Nephron progenitor cell (in vitro differentiated cells): ENCODE data around the gene COQ9.

ENCODE experiments used
- DNase-seq: peaks from one replicate; pipeline ENCODE4 v3.0.0; 2021
- H3K27ac Mint-ChIP-seq: 2 replicates; pipeline ENCODE4 v1.8.0; 2021; ENCODE audit warnings: mild to moderate bottlenecking, moderate library complexity, mixed read lengths
- H3K27me3 Mint-ChIP-seq: 2 replicates; pipeline ENCODE4 v1.8.0; 2021; ENCODE audit warnings: mild to moderate bottlenecking, low read depth, mixed read lengths; ENCODE audit not compliant: poor library complexity
- H3K36me3 Mint-ChIP-seq: 2 replicates; pipeline ENCODE4 v1.8.0; 2021; ENCODE audit warnings: low read depth, mixed read lengths
- H3K4me1 Mint-ChIP-seq: 2 replicates; pipeline ENCODE4 v1.8.0; 2021; ENCODE audit warnings: mixed read lengths
- H3K4me3 Mint-ChIP-seq: 2 replicates; pipeline ENCODE4 v1.8.0; 2021; ENCODE audit warnings: mild to moderate bottlenecking, moderate library complexity, mixed read lengths
- H3K9me3 Mint-ChIP-seq: 2 replicates; pipeline ENCODE4 v1.8.0; 2021; ENCODE audit warnings: mild to moderate bottlenecking, moderate library complexity, mixed read lengths
- TF ChIP-seq, protein P1 (sequence below): fragments of 200-600 bp; sonication (generic); IDR thresholded peaks from 2 replicates; pipeline ENCODE4 v1.5.0; 2021; ENCODE audit warnings: antibody characterized with exemption

COQ9 gene

DNA sequence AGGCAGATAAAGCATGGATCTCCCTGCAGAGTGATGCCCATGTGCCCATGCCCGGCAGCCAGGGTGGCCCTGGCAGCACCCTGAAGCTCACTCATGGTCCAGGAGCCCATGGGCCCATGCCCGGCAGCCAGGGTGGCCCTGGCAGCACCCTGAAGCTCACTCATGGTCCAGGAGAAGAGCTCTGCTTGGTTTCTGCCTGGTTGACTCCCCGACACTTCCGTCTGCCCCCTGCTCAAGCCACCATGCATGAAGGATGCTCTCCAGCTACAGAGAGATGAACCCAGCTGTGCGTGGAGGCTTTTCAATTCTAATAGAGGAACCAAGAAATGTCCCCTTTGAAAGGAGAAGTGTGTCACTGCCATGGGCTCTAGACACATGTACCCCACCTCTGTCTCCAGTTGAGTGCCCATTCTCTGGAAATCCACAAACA lies 34.0 kb upstream of the COQ9 start:
- no peak for DNase-seq
- Mint-ChIP-seq H3K27me3 (peaks cover 17% of the 10 kb centered on the region), H3K4me1 (peaks cover 52% of the 10 kb centered on the region), H3K36me3 (no peaks in the 10 kb centered on the region), H3K27ac (no peak overlapping the region), H3K9me3 (no peaks in the 10 kb centered on the region), H3K4me3 (no peak overlapping the region)
- TF ChIP-seq, protein P1, sequence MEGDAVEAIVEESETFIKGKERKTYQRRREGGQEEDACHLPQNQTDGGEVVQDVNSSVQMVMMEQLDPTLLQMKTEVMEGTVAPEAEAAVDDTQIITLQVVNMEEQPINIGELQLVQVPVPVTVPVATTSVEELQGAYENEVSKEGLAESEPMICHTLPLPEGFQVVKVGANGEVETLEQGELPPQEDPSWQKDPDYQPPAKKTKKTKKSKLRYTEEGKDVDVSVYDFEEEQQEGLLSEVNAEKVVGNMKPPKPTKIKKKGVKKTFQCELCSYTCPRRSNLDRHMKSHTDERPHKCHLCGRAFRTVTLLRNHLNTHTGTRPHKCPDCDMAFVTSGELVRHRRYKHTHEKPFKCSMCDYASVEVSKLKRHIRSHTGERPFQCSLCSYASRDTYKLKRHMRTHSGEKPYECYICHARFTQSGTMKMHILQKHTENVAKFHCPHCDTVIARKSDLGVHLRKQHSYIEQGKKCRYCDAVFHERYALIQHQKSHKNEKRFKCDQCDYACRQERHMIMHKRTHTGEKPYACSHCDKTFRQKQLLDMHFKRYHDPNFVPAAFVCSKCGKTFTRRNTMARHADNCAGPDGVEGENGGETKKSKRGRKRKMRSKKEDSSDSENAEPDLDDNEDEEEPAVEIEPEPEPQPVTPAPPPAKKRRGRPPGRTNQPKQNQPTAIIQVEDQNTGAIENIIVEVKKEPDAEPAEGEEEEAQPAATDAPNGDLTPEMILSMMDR = no peak

DNA sequence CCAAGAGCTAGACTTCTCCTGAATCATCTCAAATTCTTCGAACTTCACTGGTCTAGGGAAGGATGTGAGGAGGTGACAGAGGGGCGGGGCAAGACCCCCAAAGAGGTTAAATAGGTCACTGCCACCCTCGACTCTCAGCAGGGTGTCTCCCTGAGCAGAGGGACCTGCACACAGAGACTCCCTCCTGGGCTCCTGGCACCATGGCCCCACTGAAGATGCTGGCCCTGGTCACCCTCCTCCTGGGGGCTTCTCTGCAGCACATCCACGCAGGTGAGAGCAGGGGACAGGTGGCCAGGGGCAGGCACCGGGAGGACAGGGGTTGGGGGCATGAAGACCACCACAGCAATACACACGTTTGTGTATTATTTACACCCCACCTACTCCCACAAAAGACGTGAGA lies 33.5 kb upstream of the COQ9 start:
- no peaks in the 10 kb centered on the region for H3K9me3 Mint-ChIP-seq
- no peaks in the 10 kb centered on the region for H3K36me3 Mint-ChIP-seq
- TF ChIP-seq, protein P1 = no peak
- no peak for DNase-seq
- H3K27ac Mint-ChIP-seq = no peak overlapping the region
- no peak overlapping the region for H3K4me3 Mint-ChIP-seq
- peaks cover 56% of the 10 kb centered on the region for H3K4me1 Mint-ChIP-seq
- H3K27me3 Mint-ChIP-seq = peaks cover 16% of the 10 kb centered on the region

DNA sequence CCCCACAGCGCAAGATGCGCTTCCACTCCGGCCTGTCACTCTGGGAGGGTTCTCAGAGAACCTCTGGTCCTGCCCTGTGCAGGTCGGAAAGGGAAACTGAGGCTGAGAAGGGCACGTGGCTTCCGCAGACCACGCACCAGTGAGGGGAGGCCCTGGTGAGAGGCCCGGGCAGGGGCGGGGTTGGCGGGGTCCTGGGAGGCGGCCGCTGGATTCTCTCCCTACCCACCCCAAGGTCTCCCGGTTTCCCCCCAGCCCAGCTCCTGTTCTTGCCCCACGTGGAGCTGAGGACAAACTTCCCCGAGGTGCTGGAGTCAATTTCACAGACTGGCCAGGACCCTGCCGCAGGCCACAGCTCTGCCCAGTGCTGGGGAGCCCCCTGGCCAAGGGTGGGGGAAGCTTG lies 31.2 kb upstream of the COQ9 start:
- no peaks in the 10 kb centered on the region for H3K36me3 Mint-ChIP-seq
- H3K4me3 Mint-ChIP-seq = no peak overlapping the region
- TF ChIP-seq, protein P1 = no peak
- no peak overlapping the region for H3K27ac Mint-ChIP-seq
- no peak for DNase-seq
- peaks cover 12% of the 10 kb centered on the region for H3K27me3 Mint-ChIP-seq
- H3K4me1 Mint-ChIP-seq = peaks cover 47% of the 10 kb centered on the region
- no peaks in the 10 kb centered on the region for H3K9me3 Mint-ChIP-seq

DNA sequence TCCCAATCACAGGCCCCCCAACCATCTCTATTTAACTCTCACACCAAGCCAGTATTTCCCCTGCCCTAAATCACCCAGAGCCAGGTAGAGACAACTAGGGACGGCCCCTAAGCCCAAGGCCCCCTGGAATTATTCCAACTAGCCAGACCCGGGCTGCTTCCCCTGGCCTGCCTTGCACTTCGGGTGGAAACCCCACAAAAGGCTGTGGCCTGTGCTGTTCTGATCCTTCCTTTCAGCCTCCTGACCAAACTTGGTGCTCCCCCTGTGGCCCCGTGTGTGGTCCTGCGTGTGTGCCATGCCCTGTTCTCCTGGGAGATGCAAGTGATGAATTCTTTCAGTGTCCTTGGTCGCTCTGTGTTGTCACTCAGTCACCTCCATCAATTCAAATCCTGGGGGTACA lies 27.8 kb upstream of the COQ9 start:
- no peaks in the 10 kb centered on the region for H3K9me3 Mint-ChIP-seq
- no peak for DNase-seq
- peak overlapping the region; percentile 28 for H3K27ac Mint-ChIP-seq
- TF ChIP-seq, protein P1 = no peak
- H3K36me3 Mint-ChIP-seq = no peaks in the 10 kb centered on the region
- H3K4me3 Mint-ChIP-seq = no peak overlapping the region
- H3K27me3 Mint-ChIP-seq = peaks cover 4% of the 10 kb centered on the region
- peaks cover 53% of the 10 kb centered on the region for H3K4me1 Mint-ChIP-seq

DNA sequence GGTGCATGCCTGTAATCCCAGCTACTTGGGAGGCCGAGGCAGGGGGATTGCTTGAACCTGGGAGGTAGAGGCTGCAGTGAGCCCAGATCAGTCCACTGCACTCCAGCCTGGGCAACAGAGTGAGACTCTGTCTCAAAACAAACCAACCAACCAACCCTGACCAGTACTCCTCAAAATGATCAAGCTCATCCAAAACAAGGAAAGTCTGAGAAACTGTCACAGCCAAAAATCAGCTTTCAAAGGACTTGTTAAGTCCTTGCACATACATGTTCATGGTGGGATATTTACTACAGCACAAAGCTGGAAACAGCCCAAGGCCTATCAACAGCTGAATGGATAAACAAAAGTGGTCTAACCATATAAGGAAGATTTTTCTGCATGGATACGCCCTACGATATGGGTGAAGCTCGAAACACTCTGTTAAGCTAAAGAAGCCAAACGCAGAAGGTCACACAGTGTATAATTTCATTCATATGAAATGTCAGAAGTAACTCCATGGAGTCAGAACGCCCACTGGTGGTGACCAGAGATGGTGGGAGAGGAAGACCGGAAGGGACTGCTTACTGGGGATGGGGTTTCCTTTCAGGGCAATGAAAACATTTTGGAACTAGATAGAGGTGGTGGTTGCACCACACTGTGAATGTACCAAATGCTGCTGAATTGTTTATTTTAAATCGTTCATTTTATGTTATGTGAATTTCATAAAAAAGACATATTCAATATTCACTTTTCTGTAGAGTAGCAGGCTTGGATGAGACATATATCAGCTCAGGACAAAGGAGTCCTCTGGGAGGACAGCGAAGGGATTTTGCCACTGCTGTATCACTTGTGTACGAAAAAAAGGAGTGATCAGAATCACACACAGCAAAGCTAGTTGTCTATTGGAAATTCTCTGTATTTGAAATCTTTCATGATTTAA lies 25.0 kb upstream of the COQ9 start:
- Mint-ChIP-seq H3K9me3 (no peaks in the 10 kb centered on the region), H3K4me1 (peaks cover 34% of the 10 kb centered on the region), H3K4me3 (no peak overlapping the region), H3K36me3 (peaks cover 4% of the 10 kb centered on the region), H3K27me3 (peaks cover 4% of the 10 kb centered on the region), H3K27ac (peak overlapping the region; percentile 44)
- TF ChIP-seq, protein P1 = peak; percentile 49
- peak; percentile 39 for DNase-seq

DNA sequence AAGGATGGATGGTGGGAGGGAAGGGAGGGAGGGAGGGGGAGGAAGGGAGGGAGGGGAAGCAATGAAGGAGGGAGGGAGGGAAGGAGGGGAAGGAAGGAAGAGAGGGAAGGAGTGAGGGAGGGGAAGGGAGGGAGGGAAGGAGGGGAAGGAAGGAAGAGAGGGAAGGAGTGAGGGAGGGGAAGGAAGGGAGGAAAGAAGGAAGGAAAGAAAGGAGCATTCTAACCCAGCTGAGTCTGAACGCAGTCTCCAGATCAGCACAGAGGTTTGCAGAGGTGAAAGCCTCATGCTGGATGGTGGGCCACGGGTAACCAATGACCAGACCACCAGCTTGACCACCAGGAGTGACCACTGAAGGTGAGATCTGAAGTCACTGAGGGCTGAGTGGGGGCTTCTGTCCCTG lies 24.1 kb upstream of the COQ9 start:
- Mint-ChIP-seq H3K9me3 (no peaks in the 10 kb centered on the region), H3K27me3 (peaks cover 4% of the 10 kb centered on the region), H3K36me3 (peaks cover 12% of the 10 kb centered on the region), H3K27ac (no peak overlapping the region), H3K4me3 (no peak overlapping the region), H3K4me1 (peaks cover 26% of the 10 kb centered on the region)
- no peak for DNase-seq
- TF ChIP-seq, protein P1 = no peak
